WTC11 (cell line): ENCODE results near the gene SHROOM3. TPM values are rescaled to one million over a fixed set of nuclear protein-coding genes. Genes with fewer than 3 reads are reported as not detected.

Experiments used
- ATAC-seq: fragments of 200-7000 bp; cut with Tn5 transposase; 2 replicates; pipeline ENCODE4 v1.10.0; 2021; ENCODE audit warnings: mild to moderate bottlenecking, moderate library complexity
- CTCF ChIA-PET: fragments of 300-600 bp; sonication (Branson Sonifier 250); formaldehyde crosslinking; loops from one replicate; lab custom pipeline; 2021; ENCODE audit warnings: antibody characterized with exemption; lab: Charles Lee
- POLR2A ChIA-PET: fragments of 350-600 bp; sonication (Branson Sonifier 250); formaldehyde crosslinking; loops from one replicate; lab custom pipeline; 2021; ENCODE audit warnings: antibody characterized with exemption; lab: Charles Lee
- DNase-seq: peaks from one replicate; pipeline ENCODE4 v3.0.0; 2021; ENCODE audit warnings: low spot score
- H3K27ac Mint-ChIP-seq: 2 replicates; pipeline ENCODE4 v1.8.0; 2021; ENCODE audit warnings: mixed read lengths
- H3K27me3 Mint-ChIP-seq: 2 replicates; pipeline ENCODE4 v1.8.0; 2021; ENCODE audit warnings: low read depth, mild to moderate bottlenecking, moderate library complexity, mixed read lengths
- H3K36me3 Mint-ChIP-seq: 2 replicates; pipeline ENCODE4 v1.8.0; 2021; ENCODE audit warnings: mixed read lengths
- H3K4me1 Mint-ChIP-seq: 2 replicates; pipeline ENCODE4 v1.8.0; 2022; ENCODE audit warnings: mixed read lengths
- H3K4me3 Mint-ChIP-seq: 2 replicates; pipeline ENCODE4 v1.8.0; 2021; ENCODE audit warnings: mild to moderate bottlenecking, moderate library complexity, mixed read lengths
- H3K9me3 Mint-ChIP-seq: 2 replicates; pipeline ENCODE4 v1.8.0; 2021; ENCODE audit warnings: mixed read lengths
- ESRRA ChIP-seq: sonication (generic); formaldehyde crosslinking; IDR thresholded peaks from 2 replicates; pipeline ENCODE4 v1.8.1; 2022; ENCODE audit warnings: mild to moderate bottlenecking, missing genetic modification reagents, borderline replicate concordance
- FOXK1 ChIP-seq: sonication (generic); formaldehyde crosslinking; IDR thresholded peaks from 2 replicates; pipeline ENCODE4 v1.8.0; 2022; ENCODE audit warnings: mild to moderate bottlenecking, moderate library complexity, missing genetic modification reagents
- TCF7 ChIP-seq: sonication (generic); formaldehyde crosslinking; IDR thresholded peaks from 2 replicates; pipeline ENCODE4 v1.8.0; 2022; ENCODE audit warnings: mild to moderate bottlenecking, low read depth, missing genetic modification reagents, moderate library complexity
- ZNF423 ChIP-seq: fragments of 250-450 bp; sonication (Bioruptor Pico); IDR thresholded peaks from 2 replicates; pipeline ENCODE4 v2.1.2; 2022; ENCODE audit warnings: mild to moderate bottlenecking, moderate library complexity
- total RNA-seq: library from RNA; stranded (reverse); gene quantifications from 3 replicates; pipeline ENCODE4 v1.2.3, GENCODE V29; 2021
- TF ChIP-seq, protein P1 (sequence below): sonication (generic); formaldehyde crosslinking; conservative IDR thresholded peaks from 2 replicates; pipeline ENCODE4 v1.8.1; 2022; ENCODE audit warnings: mild to moderate bottlenecking, missing genetic modification reagents
- TF ChIP-seq, protein P2 (sequence below): sonication (generic); formaldehyde crosslinking; IDR thresholded peaks from 2 replicates; pipeline ENCODE4 v1.8.0; 2023; ENCODE audit warnings: mild to moderate bottlenecking, missing genetic modification reagents
- TF ChIP-seq, protein P3 (sequence below): sonication (generic); formaldehyde crosslinking; IDR thresholded peaks from 2 replicates; pipeline ENCODE4 v1.8.1; 2022; ENCODE audit warnings: missing genetic modification reagents, borderline replicate concordance
- TF ChIP-seq, protein P4 (sequence below): sonication (generic); formaldehyde crosslinking; IDR thresholded peaks from 2 replicates; pipeline ENCODE4 v1.8.0; 2023; ENCODE audit warnings: missing genetic modification reagents
- TF ChIP-seq, protein P5 (sequence below): sonication (generic); formaldehyde crosslinking; IDR thresholded peaks from 2 replicates; pipeline ENCODE4 v1.8.1; 2022; ENCODE audit warnings: mild to moderate bottlenecking, missing genetic modification reagents, moderate library complexity, borderline replicate concordance
- TF ChIP-seq, protein P6 (sequence below): sonication (generic); formaldehyde crosslinking; IDR thresholded peaks from 2 replicates; pipeline ENCODE4 v1.8.1; 2022; ENCODE audit warnings: low read depth, missing genetic modification reagents, borderline replicate concordance
- TF ChIP-seq, protein P7 (sequence below): fragments of 250-450 bp; sonication (Bioruptor Pico); IDR thresholded peaks from 2 replicates; pipeline ENCODE4 v1.9.0; 2021; ENCODE audit warnings: mild to moderate bottlenecking
- TF ChIP-seq, protein P8 (sequence below): sonication (generic); formaldehyde crosslinking; IDR thresholded peaks from 2 replicates; pipeline ENCODE4 v1.8.0; 2022; ENCODE audit warnings: missing genetic modification reagents

SHROOM3 gene
- total RNA-seq, 1 experiment from 2014 or later = 71.9 TPM

DNA sequence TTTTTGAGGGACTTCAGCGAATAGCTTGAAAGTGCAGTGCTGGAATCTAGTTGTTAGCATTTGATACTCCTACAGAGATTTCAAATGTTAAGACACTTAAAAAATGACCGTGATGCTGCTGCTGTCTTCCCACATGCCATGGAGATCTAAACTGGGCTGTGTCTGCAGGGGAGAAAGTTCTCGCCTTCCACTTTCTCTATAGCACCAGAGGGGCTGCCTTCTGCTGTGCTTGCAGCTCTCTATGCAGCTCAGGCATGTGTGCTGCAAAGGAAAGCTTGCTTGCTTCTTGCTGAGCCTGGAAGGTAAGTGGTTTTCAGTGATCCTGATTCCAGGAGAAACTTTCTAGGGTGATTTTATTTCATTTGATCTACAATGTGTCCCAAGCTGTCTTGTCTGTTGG is 325.2 kb downstream of the SHROOM3 start:
- POLR2A ChIA-PET = no interaction called here
- H3K36me3 Mint-ChIP-seq = peaks cover 57% of the 10 kb centered on the region

DNA sequence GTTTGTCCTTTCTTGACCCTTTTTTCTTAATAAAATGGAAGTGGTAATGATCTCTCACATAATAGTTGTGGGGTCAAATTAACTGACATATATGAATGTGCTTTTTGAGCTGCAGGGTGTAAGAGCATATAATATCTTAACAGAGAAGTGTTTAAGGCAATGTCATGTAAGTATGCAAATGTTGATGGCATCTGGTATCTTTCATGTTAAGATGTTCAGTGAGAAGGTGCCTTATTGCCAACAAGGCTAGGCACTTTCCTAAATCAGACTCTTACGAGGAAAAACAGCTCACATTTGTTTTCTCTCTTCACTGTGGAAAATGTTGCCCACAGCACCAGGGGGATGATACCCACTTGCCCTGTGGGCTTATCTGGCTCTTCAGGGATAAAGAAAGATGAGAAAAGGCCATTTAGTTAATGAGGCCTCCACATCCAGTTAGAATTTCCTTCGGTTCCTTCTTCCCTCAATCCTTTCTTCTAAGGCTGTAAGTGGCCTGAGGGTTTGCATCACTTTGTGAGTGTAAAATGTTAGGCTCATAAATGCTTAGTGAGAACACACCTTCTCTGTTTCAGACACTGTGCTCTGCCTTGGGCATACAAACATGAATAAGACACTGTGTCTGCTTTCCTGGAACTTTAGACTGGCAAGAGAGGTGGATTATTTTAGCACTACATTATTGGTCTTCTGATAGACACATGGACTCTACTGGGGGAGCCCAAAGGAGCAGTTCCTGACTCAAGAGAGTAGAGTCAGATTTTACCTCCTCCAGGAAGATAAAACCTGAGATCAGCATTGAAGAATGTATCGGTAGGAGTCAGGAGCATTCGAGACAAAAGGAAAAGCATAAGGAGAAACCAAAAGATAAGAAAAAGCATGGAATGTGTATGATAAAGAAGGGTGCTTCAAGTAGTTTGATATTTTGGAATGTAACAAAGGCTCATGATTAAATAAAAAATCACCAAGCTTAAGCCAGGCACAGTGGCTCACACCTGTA is 327.4 kb downstream of the SHROOM3 start:
- no peaks in the 10 kb centered on the region for H3K9me3 Mint-ChIP-seq
- TF ChIP-seq ZNF423 (no peak), TCF7 (CRISPR knock-in tag) (no peak), ESRRA (CRISPR knock-in tag) (no peak)
- TF ChIP-seq, protein P1, sequence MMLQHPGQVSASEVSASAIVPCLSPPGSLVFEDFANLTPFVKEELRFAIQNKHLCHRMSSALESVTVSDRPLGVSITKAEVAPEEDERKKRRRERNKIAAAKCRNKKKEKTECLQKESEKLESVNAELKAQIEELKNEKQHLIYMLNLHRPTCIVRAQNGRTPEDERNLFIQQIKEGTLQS (CRISPR knock-in tag) = no peak
- TF ChIP-seq, protein P2, sequence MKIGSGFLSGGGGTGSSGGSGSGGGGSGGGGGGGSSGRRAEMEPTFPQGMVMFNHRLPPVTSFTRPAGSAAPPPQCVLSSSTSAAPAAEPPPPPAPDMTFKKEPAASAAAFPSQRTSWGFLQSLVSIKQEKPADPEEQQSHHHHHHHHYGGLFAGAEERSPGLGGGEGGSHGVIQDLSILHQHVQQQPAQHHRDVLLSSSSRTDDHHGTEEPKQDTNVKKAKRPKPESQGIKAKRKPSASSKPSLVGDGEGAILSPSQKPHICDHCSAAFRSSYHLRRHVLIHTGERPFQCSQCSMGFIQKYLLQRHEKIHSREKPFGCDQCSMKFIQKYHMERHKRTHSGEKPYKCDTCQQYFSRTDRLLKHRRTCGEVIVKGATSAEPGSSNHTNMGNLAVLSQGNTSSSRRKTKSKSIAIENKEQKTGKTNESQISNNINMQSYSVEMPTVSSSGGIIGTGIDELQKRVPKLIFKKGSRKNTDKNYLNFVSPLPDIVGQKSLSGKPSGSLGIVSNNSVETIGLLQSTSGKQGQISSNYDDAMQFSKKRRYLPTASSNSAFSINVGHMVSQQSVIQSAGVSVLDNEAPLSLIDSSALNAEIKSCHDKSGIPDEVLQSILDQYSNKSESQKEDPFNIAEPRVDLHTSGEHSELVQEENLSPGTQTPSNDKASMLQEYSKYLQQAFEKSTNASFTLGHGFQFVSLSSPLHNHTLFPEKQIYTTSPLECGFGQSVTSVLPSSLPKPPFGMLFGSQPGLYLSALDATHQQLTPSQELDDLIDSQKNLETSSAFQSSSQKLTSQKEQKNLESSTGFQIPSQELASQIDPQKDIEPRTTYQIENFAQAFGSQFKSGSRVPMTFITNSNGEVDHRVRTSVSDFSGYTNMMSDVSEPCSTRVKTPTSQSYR (CRISPR knock-in tag) = no peak
- TF ChIP-seq, protein P3, sequence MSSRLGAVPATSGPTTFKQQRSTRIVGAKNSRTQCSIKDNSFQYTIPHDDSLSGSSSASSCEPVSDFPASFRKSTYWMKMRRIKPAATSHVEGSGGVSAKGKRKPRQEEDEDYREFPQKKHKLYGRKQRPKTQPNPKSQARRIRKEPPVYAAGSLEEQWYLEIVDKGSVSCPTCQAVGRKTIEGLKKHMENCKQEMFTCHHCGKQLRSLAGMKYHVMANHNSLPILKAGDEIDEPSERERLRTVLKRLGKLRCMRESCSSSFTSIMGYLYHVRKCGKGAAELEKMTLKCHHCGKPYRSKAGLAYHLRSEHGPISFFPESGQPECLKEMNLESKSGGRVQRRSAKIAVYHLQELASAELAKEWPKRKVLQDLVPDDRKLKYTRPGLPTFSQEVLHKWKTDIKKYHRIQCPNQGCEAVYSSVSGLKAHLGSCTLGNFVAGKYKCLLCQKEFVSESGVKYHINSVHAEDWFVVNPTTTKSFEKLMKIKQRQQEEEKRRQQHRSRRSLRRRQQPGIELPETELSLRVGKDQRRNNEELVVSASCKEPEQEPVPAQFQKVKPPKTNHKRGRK (CRISPR knock-in tag) = no peak
- TF ChIP-seq, protein P4, sequence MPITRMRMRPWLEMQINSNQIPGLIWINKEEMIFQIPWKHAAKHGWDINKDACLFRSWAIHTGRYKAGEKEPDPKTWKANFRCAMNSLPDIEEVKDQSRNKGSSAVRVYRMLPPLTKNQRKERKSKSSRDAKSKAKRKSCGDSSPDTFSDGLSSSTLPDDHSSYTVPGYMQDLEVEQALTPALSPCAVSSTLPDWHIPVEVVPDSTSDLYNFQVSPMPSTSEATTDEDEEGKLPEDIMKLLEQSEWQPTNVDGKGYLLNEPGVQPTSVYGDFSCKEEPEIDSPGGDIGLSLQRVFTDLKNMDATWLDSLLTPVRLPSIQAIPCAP = no peak
- TF ChIP-seq, all 79 proteins: peak for 0
- ChIA-PET CTCF (no interaction called here), POLR2A (no interaction called here)
- H3K4me1 Mint-ChIP-seq = peaks cover 10% of the 10 kb centered on the region
- peak overlapping the region; percentile 47 for H3K27ac Mint-ChIP-seq
- DNase-seq (no peak), ATAC-seq (no peak)
- no peaks in the 10 kb centered on the region for H3K27me3 Mint-ChIP-seq
- H3K4me3 Mint-ChIP-seq = no peak overlapping the region
- peaks cover 62% of the 10 kb centered on the region for H3K36me3 Mint-ChIP-seq

More for the DNA sequence above, 325.2 kb downstream of the SHROOM3 start:
- H3K27ac Mint-ChIP-seq = no peak overlapping the region
- ATAC-seq (no peak), DNase-seq (no peak)
- peaks cover 10% of the 10 kb centered on the region for H3K4me1 Mint-ChIP-seq
- no peaks in the 10 kb centered on the region for H3K27me3 Mint-ChIP-seq
- no peaks in the 10 kb centered on the region for H3K9me3 Mint-ChIP-seq
- CTCF ChIA-PET = no interaction called here
- TF ChIP-seq, protein P5, sequence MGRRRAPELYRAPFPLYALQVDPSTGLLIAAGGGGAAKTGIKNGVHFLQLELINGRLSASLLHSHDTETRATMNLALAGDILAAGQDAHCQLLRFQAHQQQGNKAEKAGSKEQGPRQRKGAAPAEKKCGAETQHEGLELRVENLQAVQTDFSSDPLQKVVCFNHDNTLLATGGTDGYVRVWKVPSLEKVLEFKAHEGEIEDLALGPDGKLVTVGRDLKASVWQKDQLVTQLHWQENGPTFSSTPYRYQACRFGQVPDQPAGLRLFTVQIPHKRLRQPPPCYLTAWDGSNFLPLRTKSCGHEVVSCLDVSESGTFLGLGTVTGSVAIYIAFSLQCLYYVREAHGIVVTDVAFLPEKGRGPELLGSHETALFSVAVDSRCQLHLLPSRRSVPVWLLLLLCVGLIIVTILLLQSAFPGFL (CRISPR knock-in tag) = no peak
- TF ChIP-seq FOXK1 (CRISPR knock-in tag) = no peak
- TF ChIP-seq, protein P6, sequence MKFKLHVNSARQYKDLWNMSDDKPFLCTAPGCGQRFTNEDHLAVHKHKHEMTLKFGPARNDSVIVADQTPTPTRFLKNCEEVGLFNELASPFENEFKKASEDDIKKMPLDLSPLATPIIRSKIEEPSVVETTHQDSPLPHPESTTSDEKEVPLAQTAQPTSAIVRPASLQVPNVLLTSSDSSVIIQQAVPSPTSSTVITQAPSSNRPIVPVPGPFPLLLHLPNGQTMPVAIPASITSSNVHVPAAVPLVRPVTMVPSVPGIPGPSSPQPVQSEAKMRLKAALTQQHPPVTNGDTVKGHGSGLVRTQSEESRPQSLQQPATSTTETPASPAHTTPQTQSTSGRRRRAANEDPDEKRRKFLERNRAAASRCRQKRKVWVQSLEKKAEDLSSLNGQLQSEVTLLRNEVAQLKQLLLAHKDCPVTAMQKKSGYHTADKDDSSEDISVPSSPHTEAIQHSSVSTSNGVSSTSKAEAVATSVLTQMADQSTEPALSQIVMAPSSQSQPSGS (CRISPR knock-in tag) = no peak
- no peak overlapping the region for H3K4me3 Mint-ChIP-seq

DNA sequence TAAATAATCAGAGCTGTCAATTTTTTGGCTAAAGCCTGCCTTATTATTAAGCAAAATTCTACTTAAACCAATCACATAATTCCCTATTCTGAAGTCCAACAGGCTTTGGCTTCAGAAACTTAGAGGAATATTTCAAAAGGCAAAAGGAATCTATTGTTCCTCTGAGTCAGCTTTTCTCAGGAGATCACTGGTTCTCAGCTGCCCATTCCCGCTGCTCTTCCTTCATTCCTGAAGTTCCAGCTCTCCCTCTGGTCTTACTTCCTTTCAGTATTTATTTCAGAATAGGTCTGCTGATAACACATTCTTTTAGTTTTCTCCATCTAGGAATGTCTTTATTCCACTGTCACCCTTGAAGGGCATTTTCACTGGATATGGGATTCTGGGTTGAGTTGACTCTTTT is 329.2 kb downstream of the SHROOM3 start:
- Mint-ChIP-seq H3K27ac (peak overlapping the region; percentile 51), H3K9me3 (no peaks in the 10 kb centered on the region), H3K36me3 (peaks cover 66% of the 10 kb centered on the region), H3K4me1 (peaks cover 10% of the 10 kb centered on the region), H3K27me3 (no peaks in the 10 kb centered on the region), H3K4me3 (no peak overlapping the region)
- TF ChIP-seq, protein P7, sequence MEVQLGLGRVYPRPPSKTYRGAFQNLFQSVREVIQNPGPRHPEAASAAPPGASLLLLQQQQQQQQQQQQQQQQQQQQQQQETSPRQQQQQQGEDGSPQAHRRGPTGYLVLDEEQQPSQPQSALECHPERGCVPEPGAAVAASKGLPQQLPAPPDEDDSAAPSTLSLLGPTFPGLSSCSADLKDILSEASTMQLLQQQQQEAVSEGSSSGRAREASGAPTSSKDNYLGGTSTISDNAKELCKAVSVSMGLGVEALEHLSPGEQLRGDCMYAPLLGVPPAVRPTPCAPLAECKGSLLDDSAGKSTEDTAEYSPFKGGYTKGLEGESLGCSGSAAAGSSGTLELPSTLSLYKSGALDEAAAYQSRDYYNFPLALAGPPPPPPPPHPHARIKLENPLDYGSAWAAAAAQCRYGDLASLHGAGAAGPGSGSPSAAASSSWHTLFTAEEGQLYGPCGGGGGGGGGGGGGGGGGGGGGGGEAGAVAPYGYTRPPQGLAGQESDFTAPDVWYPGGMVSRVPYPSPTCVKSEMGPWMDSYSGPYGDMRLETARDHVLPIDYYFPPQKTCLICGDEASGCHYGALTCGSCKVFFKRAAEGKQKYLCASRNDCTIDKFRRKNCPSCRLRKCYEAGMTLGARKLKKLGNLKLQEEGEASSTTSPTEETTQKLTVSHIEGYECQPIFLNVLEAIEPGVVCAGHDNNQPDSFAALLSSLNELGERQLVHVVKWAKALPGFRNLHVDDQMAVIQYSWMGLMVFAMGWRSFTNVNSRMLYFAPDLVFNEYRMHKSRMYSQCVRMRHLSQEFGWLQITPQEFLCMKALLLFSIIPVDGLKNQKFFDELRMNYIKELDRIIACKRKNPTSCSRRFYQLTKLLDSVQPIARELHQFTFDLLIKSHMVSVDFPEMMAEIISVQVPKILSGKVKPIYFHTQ (CRISPR knock-in tag) = no peak
- TF ChIP-seq, protein P8, sequence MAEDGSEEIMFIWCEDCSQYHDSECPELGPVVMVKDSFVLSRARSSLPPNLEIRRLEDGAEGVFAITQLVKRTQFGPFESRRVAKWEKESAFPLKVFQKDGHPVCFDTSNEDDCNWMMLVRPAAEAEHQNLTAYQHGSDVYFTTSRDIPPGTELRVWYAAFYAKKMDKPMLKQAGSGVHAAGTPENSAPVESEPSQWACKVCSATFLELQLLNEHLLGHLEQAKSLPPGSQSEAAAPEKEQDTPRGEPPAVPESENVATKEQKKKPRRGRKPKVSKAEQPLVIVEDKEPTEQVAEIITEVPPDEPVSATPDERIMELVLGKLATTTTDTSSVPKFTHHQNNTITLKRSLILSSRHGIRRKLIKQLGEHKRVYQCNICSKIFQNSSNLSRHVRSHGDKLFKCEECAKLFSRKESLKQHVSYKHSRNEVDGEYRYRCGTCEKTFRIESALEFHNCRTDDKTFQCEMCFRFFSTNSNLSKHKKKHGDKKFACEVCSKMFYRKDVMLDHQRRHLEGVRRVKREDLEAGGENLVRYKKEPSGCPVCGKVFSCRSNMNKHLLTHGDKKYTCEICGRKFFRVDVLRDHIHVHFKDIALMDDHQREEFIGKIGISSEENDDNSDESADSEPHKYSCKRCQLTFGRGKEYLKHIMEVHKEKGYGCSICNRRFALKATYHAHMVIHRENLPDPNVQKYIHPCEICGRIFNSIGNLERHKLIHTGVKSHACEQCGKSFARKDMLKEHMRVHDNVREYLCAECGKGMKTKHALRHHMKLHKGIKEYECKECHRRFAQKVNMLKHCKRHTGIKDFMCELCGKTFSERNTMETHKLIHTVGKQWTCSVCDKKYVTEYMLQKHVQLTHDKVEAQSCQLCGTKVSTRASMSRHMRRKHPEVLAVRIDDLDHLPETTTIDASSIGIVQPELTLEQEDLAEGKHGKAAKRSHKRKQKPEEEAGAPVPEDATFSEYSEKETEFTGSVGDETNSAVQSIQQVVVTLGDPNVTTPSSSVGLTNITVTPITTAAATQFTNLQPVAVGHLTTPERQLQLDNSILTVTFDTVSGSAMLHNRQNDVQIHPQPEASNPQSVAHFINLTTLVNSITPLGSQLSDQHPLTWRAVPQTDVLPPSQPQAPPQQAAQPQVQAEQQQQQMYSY (CRISPR knock-in tag) = peak; percentile 23; the same call in 1 of the 2 replicates
- peak; percentile 55 for ATAC-seq
- no peak for DNase-seq
- ChIA-PET POLR2A (interaction anchor here (1.3 kb wide), 1 partner anchor 187 kb away, joined by 4 read pairs; no protein-coding TSS in a partner anchor), CTCF (interaction anchor here (2.0 kb wide), 1 partner anchor 38 kb away, joined by 6 read pairs; no protein-coding TSS in a partner anchor)
